Heart left ventricle (tissue), 13 donors: ENCODE results near the gene HSFX3.

Experiments used
- CTCF ChIP-seq, 12 donors: fragments of 200-600 bp; sonication (generic) in 4 of 12; IDR thresholded peaks; one replicate each; pipeline versions ENCODE4 v1.5.0 to v1.8.0; 2018 to 2022; ENCODE audit warnings: antibody characterized with exemption in 12 of 12, mild to moderate bottlenecking in 5 of 12
- POLR2A ChIP-seq, 2 donors: fragments of 450-650 bp; IDR thresholded peaks; one replicate each; pipeline ENCODE4 v1.6.1; 2017; ENCODE audit warnings: antibody characterized with exemption in 2 of 2, mild to moderate bottlenecking in 2 of 2, moderate library complexity in 2 of 2
- donor health status: ischemic (EF 13 %, LVEDD 7.1; RV severe dilation, severe dysfunction).
- donor health status: DM: no; HTN: yes; CAD: no.
- donor health status: DM: no; HTN: no; CAD: no.
- donor health status: ischemic (EF 25% LVEDD 6.9; RV normal size, moderate dysfunction).
- donor health status: ischemic (EF 25% LVEDD 5.7; RV mildly dilated, moderate dysfunction).
- donor health status: ischemic (EF 35%, LVEDD 5.7; RV mildly dilated, moderate dysfunction).
- donor health status: nonischemic (EF 11% LVEDD 7.7; RV severe dilation, severe dysfunction).
- donor health status: DM: yes; HTN: yes; CAD: no.
- donor health status: PGD.
- donor health status: ischemic (EF 29% LVEDD 5.4; RV normal size, mild dysfunction).
- donor health status: nonischemic (EF 23%, LVEDD 6.1; RV moderate dilation, normal function).

- TF ChIP-seq POLR2A (IDR thresholded peaks at IDR 0.05) (no peak), CTCF (IDR thresholded peaks at IDR 0.05) (peak in 4 of 12 donors; percentile 8 to 25 (median 16))
These were observed 45.4 kb downstream of the HSFX3 start for GRCh38 chrX:149504226-149504914.
